GM12878 (cell line): ENCODE results near the gene PGRMC1. TPM values are rescaled to one million over a fixed set of nuclear protein-coding genes. Genes with fewer than 3 reads are reported as not detected.

ENCODE experiments used
- CREM ChIP-seq: IDR thresholded peaks from 2 replicates; pipeline ENCODE4 v1.6.1; 2014; ENCODE audit warnings: antibody characterized with exemption, low read depth
- TCF3 ChIP-seq: IDR thresholded peaks from 2 replicates; pipeline ENCODE4 v1.6.1; 2012; ENCODE audit warnings: low read depth, mild to moderate bottlenecking, low read length, borderline replicate concordance; ENCODE audit not compliant: insufficient read depth
- polyA plus RNA-seq, 11 experiments: library from polyadenylated mRNA; depleted of rRNA in 4 of 11; unstranded in 6 of 11; stranded (reverse) in 5 of 11; fragments of >200 nt; fragmentation: Nextera tagmentation in 4 of 11; fragmentation: Illumina TruSeq in 1 of 11; extraction: Ambion mirVana in 4 of 11; extraction: Trizol in 1 of 11; gene quantifications; 1 replicate in 1 of 11; 2 replicates in 10 of 11; pipeline versions ENCODE4 v1.2.1 to v1.2.3, GENCODE V29; 2011 to 2016; ENCODE audit warnings: inconsistent platforms in 2 of 11, missing spikeins in 2 of 11, low read depth in 1 of 11
- total RNA-seq, 4 experiments: library from RNA; depleted of rRNA in 3 of 4; stranded (reverse); fragments of >200 nt in 3 of 4; fragmentation: Illumina TruSeq in 1 of 4; extraction: Trizol in 1 of 4; gene quantifications; 2 replicates each; pipeline versions ENCODE4 v1.2.1 to v1.2.3, GENCODE V29; 2013 to 2021
- TF ChIP-seq, protein P1 (sequence below): fragments of 450-650 bp; formaldehyde crosslinking; IDR thresholded peaks from 2 replicates; pipeline ENCODE4 v1.4.0; 2022; ENCODE audit warnings: mild to moderate bottlenecking, moderate library complexity
- TF ChIP-seq, protein P2 (sequence below): fragments of 450-650 bp; IDR thresholded peaks from 2 replicates; pipeline ENCODE4 v1.6.1; 2017; ENCODE audit warnings: mild to moderate bottlenecking, moderate library complexity

Gene PGRMC1
- total and polyA plus RNA-seq, 10 of the 15 experiments (the other 5 are each of a cell fraction or from before 2014, with no cell fraction given) = 13.6 to 60.9 (median 43.3) TPM

DNA sequence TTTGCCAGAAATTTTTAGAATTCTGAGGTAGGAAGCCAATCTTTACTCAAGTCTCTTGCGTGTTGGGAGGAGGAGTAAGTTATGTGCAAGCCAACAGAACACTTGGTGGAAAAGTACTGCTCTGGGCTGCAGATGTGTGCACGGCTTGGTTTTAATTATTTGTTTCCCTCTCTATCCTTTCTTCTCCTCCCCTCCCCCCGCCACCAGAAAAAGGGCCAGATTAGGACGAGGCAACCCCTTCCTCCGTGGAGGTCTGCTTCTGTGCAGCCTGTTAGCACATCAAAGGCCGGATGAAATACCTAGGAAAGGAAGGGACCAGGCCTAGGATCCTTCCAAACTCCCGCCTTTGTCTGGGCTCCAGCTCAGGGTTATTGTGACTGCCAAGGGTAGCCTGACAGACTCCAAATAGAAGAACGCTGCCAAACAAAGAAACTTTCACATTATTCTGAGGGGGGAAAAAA lies 1.0 kb upstream of the PGRMC1 start (continued):
- TF ChIP-seq, protein P1, sequence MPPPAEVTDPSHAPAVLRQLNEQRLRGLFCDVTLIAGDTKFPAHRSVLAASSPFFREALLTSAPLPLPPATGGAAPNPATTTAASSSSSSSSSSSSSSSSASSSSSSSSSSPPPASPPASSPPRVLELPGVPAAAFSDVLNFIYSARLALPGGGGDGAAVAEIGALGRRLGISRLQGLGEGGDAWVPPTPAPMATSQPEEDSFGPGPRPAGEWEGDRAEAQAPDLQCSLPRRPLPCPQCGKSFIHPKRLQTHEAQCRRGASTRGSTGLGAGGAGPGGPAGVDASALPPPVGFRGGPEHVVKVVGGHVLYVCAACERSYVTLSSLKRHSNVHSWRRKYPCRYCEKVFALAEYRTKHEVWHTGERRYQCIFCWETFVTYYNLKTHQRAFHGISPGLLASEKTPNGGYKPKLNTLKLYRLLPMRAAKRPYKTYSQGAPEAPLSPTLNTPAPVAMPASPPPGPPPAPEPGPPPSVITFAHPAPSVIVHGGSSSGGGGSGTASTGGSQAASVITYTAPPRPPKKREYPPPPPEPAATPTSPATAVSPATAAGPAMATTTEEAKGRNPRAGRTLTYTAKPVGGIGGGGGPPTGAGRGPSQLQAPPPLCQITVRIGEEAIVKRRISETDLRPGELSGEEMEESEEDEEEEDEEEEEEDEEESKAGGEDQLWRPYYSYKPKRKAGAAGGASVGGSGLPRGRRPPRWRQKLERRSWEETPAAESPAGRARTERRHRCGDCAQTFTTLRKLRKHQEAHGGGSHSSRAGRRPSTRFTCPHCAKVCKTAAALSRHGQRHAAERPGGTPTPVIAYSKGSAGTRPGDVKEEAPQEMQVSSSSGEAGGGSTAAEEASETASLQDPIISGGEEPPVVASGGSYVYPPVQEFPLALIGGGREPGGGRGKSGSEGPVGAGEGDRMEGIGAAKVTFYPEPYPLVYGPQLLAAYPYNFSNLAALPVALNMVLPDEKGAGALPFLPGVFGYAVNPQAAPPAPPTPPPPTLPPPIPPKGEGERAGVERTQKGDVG = no peak
- TF ChIP-seq, protein P2, sequence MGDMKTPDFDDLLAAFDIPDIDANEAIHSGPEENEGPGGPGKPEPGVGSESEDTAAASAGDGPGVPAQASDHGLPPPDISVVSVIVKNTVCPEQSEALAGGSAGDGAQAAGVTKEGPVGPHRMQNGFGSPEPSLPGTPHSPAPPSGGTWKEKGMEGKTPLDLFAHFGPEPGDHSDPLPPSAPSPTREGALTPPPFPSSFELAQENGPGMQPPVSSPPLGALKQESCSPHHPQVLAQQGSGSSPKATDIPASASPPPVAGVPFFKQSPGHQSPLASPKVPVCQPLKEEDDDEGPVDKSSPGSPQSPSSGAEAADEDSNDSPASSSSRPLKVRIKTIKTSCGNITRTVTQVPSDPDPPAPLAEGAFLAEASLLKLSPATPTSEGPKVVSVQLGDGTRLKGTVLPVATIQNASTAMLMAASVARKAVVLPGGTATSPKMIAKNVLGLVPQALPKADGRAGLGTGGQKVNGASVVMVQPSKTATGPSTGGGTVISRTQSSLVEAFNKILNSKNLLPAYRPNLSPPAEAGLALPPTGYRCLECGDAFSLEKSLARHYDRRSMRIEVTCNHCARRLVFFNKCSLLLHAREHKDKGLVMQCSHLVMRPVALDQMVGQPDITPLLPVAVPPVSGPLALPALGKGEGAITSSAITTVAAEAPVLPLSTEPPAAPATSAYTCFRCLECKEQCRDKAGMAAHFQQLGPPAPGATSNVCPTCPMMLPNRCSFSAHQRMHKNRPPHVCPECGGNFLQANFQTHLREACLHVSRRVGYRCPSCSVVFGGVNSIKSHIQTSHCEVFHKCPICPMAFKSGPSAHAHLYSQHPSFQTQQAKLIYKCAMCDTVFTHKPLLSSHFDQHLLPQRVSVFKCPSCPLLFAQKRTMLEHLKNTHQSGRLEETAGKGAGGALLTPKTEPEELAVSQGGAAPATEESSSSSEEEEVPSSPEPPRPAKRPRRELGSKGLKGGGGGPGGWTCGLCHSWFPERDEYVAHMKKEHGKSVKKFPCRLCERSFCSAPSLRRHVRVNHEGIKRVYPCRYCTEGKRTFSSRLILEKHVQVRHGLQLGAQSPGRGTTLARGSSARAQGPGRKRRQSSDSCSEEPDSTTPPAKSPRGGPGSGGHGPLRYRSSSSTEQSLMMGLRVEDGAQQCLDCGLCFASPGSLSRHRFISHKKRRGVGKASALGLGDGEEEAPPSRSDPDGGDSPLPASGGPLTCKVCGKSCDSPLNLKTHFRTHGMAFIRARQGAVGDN = no peak
- no peak for TF ChIP-seq TCF3
- TF ChIP-seq CREM = no peak
